Mesendoderm (in vitro differentiated cells): Measurements from ENCODE around the gene KIAA1191.

Source experiments
- DNase-seq: peaks from one replicate; pipeline ENCODE4 v3.0.0; 2013
- H2AK5ac ChIP-seq: 2 replicates; pipeline ENCODE4 v1.6.1; 2013; ENCODE audit warnings: low read length, inconsistent platforms
- H2BK120ac ChIP-seq: 2 replicates; pipeline ENCODE4 v1.6.1; 2013; ENCODE audit warnings: low read depth, mild to moderate bottlenecking, low read length, moderate library complexity, mixed read lengths
- H2BK15ac ChIP-seq: replicated peaks from 2 replicates; pipeline ENCODE4 v1.6.1; 2013; ENCODE audit warnings: low read depth, mild to moderate bottlenecking, moderate library complexity
- H2BK5ac ChIP-seq: 2 replicates; pipeline ENCODE4 v1.6.1; 2013; ENCODE audit warnings: low read length, inconsistent platforms
- H3K18ac ChIP-seq: 2 replicates; pipeline ENCODE4 v1.6.1; 2013; ENCODE audit warnings: mild to moderate bottlenecking, low read length, mixed read lengths
- H3K23ac ChIP-seq: one replicate; pipeline ENCODE4 v1.6.1; 2013; ENCODE audit warnings: low read length
- H3K27ac ChIP-seq: 2 replicates; pipeline ENCODE4 v1.5.1; 2013; ENCODE audit warnings: low read depth, mild to moderate bottlenecking, inconsistent platforms, low read length, moderate library complexity
- H3K27me3 ChIP-seq: 2 replicates; pipeline ENCODE4 v1.6.1; 2013; ENCODE audit warnings: low read length, control low read depth, mild to moderate bottlenecking, inconsistent platforms; ENCODE audit not compliant: insufficient read depth, poor library complexity
- H3K36me3 ChIP-seq: 2 replicates; pipeline ENCODE4 v1.6.1; 2013; ENCODE audit warnings: low read length, inconsistent platforms; ENCODE audit not compliant: control insufficient read depth, insufficient read depth
- H3K4ac ChIP-seq: one replicate; pipeline ENCODE4 v1.6.1; 2013; ENCODE audit warnings: low read depth, mild to moderate bottlenecking, low read length, moderate library complexity
- H3K4me1 ChIP-seq: 2 replicates; pipeline ENCODE4 v1.6.1; 2013; ENCODE audit warnings: low read depth, low read length, inconsistent platforms; ENCODE audit not compliant: control insufficient read depth
- H3K4me2 ChIP-seq: 2 replicates; pipeline ENCODE4 v1.6.1; 2013; ENCODE audit warnings: low read length
- H3K4me3 ChIP-seq: 2 replicates; pipeline ENCODE4 v1.5.1; 2013; ENCODE audit warnings: mild to moderate bottlenecking, low read length
- H3K56ac ChIP-seq: one replicate; pipeline ENCODE4 v1.6.1; 2013; ENCODE audit warnings: low read length
- H3K79me1 ChIP-seq: 2 replicates; pipeline ENCODE4 v1.6.1; 2013; ENCODE audit warnings: low read length, inconsistent platforms
- H3K79me2 ChIP-seq: 2 replicates; pipeline ENCODE4 v1.6.1; 2013; ENCODE audit warnings: mild to moderate bottlenecking, low read length; ENCODE audit not compliant: control insufficient read depth, insufficient read depth
- H3K9ac ChIP-seq: 2 replicates; pipeline ENCODE4 v1.6.1; 2013; ENCODE audit warnings: low read length, inconsistent platforms
- H4K5ac ChIP-seq: one replicate; pipeline ENCODE4 v1.6.1; 2013; ENCODE audit warnings: low read length
- H4K8ac ChIP-seq: one replicate; pipeline ENCODE4 v1.6.1; 2013; ENCODE audit warnings: low read depth, mild to moderate bottlenecking, control low read depth, low read length, moderate library complexity
- WGBS: extraction: QIAGEN DNeasy Blood & Tissue Kit; methylation state at CpG from one replicate; pipeline ENCODE4 v1.1.7; 2013; ENCODE audit warnings: low lambda C conversion rate, missing lambda C conversion rate; ENCODE audit not compliant: insufficient coverage; ENCODE audit errors: extremely low coverage; 5-methylcytosine and 5-hydroxymethylcytosine counted together

KIAA1191 gene

GRCh38 chr5:176373100-176373818 is 11.7 kb upstream of the KIAA1191 start:
- H3K18ac ChIP-seq: no peak overlapping the region
- no peak overlapping the region for H4K8ac ChIP-seq
- WGBS: no CpG with 5 or more reads among the region's 7 CpGs
- H3K4me3 ChIP-seq: no peak overlapping the region
- H2BK120ac ChIP-seq: no peak overlapping the region
- H3K79me2 ChIP-seq: no peaks in the 10 kb centered on the region
- no peak overlapping the region for H4K5ac ChIP-seq
- H3K36me3 ChIP-seq: peaks cover 1% of the 10 kb centered on the region
- no peaks in the 10 kb centered on the region for H3K79me1 ChIP-seq
- H3K4me2 ChIP-seq: no peak overlapping the region
- no peaks in the 10 kb centered on the region for H3K4me1 ChIP-seq
- no peaks in the 10 kb centered on the region for H3K27me3 ChIP-seq
- H3K56ac ChIP-seq: no peak overlapping the region
- no peak overlapping the region for H3K23ac ChIP-seq
- no peak for DNase-seq
- H3K4ac ChIP-seq: no peak overlapping the region
- H3K9ac ChIP-seq: no peak overlapping the region
- no peak overlapping the region for H2AK5ac ChIP-seq
- H2BK15ac ChIP-seq: no peak overlapping the region
- no peak overlapping the region for H3K27ac ChIP-seq
- H2BK5ac ChIP-seq: no peak overlapping the region

- no peak for DNase-seq
- no peak overlapping the region for H3K23ac ChIP-seq
- H3K56ac ChIP-seq: no peak overlapping the region
- no peak overlapping the region for H4K8ac ChIP-seq
- peaks cover 1% of the 10 kb centered on the region for H3K36me3 ChIP-seq
- H3K79me2 ChIP-seq: no peaks in the 10 kb centered on the region
- H2BK120ac ChIP-seq: no peak overlapping the region
- H2BK5ac ChIP-seq: no peak overlapping the region
- H3K4me3 ChIP-seq: no peak overlapping the region
- no peak overlapping the region for H2BK15ac ChIP-seq
- no peak overlapping the region for H4K5ac ChIP-seq
- H3K4ac ChIP-seq: no peak overlapping the region
- no CpG with 5 or more reads among the region's 13 CpGs for WGBS
- H3K4me1 ChIP-seq: no peaks in the 10 kb centered on the region
- H3K4me2 ChIP-seq: no peak overlapping the region
- no peaks in the 10 kb centered on the region for H3K79me1 ChIP-seq
- no peak overlapping the region for H3K9ac ChIP-seq
- H3K27me3 ChIP-seq: no peaks in the 10 kb centered on the region
- no peak overlapping the region for H3K27ac ChIP-seq
- no peak overlapping the region for H3K18ac ChIP-seq
- no peak overlapping the region for H2AK5ac ChIP-seq
These were observed 10.3 kb upstream of the KIAA1191 start for GRCh38 chr5:176371621-176372539.

DNA sequence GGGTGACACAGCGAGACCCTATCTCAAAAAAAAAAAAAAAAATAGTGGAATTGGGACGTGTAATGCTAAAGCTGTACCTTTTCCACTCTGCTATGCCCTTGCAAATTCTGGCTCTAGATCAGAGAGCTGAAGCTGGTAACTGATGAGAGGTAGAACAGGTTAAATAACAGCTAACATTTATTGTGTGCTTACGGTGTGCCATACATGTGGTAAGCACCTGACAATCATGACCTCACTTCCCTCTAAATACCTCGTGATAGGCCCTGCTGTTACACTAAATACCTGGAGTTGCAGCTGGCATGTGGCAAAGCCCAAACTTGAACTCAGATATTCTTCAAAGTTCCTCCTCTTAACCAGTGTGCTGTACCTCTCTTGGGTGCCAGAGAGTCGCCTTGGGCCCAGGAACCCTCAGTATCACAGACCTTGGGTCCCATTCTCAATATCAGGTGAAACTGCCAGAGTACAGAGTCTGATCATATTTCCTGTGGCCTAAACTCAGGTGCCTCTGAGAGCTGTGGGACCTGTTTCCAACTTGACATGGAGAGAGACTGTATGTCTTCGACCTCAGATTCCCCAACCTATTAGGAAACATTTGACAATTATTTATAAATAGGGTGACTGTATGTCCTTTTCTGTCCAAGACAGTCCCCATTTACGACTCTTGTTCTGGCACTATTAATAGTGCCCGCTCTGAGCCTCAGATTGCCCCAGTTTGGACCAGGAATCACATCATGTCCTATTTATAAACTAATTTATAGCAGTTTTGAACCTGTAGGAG is 8.6 kb upstream of the KIAA1191 start:
- Histone ChIP-seq H3K27ac (no peak overlapping the region), H3K36me3 (peaks cover 1% of the 10 kb centered on the region), H3K56ac (no peak overlapping the region), H3K79me2 (no peaks in the 10 kb centered on the region), H3K9ac (no peak overlapping the region), H3K23ac (no peak overlapping the region), H4K5ac (no peak overlapping the region), H3K4me1 (peaks cover 2% of the 10 kb centered on the region), H2AK5ac (no peak overlapping the region), H3K4ac (no peak overlapping the region), H2BK15ac (no peak overlapping the region), H4K8ac (no peak overlapping the region), H3K79me1 (no peaks in the 10 kb centered on the region), H2BK5ac (no peak overlapping the region), H3K4me3 (no peak overlapping the region), H3K18ac (no peak overlapping the region), H3K27me3 (no peaks in the 10 kb centered on the region), H2BK120ac (no peak overlapping the region), H3K4me2 (no peak overlapping the region)
- no peak for DNase-seq
- WGBS: no CpG with 5 or more reads among the region's 8 CpGs

DNA sequence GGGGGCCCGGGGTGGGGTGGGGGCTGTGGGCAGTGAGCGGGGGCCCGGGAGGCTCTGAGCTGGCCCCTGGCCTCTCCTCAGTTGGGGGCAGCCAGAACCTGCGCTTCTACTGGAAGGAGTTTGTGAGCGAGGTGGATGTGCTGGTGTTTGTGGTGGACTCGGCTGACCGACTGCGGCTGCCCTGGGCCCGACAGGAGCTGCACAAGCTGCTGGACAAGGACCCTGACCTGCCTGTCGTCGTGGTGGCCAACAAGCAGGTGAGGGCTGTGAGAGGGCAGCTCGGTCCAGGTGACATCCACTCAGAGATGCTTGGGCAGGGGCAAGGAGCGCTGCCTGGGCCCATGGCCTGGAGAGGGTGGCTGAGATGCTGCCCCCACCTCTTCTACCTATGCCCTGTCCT is 7.2 kb upstream of the KIAA1191 start:
- no peak overlapping the region for H3K4me3 ChIP-seq
- WGBS: no CpG with 5 or more reads among the region's 13 CpGs
- DNase-seq: no peak

GRCh38 chr5:176366232-176366894 is 4.8 kb upstream of the KIAA1191 start:
- peak overlapping the region; percentile 91 for H3K4me2 ChIP-seq
- no peak overlapping the region for H3K4ac ChIP-seq
- peaks cover 2% of the 10 kb centered on the region for H3K4me1 ChIP-seq
- H3K18ac ChIP-seq: no peak overlapping the region
- no peak overlapping the region for H2BK15ac ChIP-seq
- H3K36me3 ChIP-seq: no peaks in the 10 kb centered on the region
- peak overlapping the region; percentile 32 for H3K4me3 ChIP-seq
- H4K8ac ChIP-seq: no peak overlapping the region
- H3K56ac ChIP-seq: peak overlapping the region; percentile 89
- H3K9ac ChIP-seq: peak overlapping the region; percentile 78
- peak; percentile 50 for DNase-seq
- peak overlapping the region; percentile 76 for H3K23ac ChIP-seq
- no peak overlapping the region for H2BK120ac ChIP-seq
- H2BK5ac ChIP-seq: no peak overlapping the region
- H3K27ac ChIP-seq: no peak overlapping the region
- no peaks in the 10 kb centered on the region for H3K79me2 ChIP-seq
- no peak overlapping the region for H4K5ac ChIP-seq
- no peak overlapping the region for H2AK5ac ChIP-seq
- H3K79me1 ChIP-seq: no peaks in the 10 kb centered on the region
- WGBS: no CpG with 5 or more reads among the region's 38 CpGs
- no peaks in the 10 kb centered on the region for H3K27me3 ChIP-seq

More for the DNA sequence above, 7.2 kb upstream of the KIAA1191 start:
- no peak overlapping the region for H2BK5ac ChIP-seq
- H2AK5ac ChIP-seq: no peak overlapping the region
- no peak overlapping the region for H4K5ac ChIP-seq
- no peaks in the 10 kb centered on the region for H3K79me1 ChIP-seq
- peaks cover 2% of the 10 kb centered on the region for H3K4me1 ChIP-seq
- no peak overlapping the region for H2BK120ac ChIP-seq
- no peak overlapping the region for H4K8ac ChIP-seq
- no peak overlapping the region for H3K18ac ChIP-seq
- H3K4ac ChIP-seq: no peak overlapping the region
- H3K27ac ChIP-seq: no peak overlapping the region
- H3K56ac ChIP-seq: no peak overlapping the region
- H3K27me3 ChIP-seq: no peaks in the 10 kb centered on the region
- no peak overlapping the region for H2BK15ac ChIP-seq
- no peak overlapping the region for H3K23ac ChIP-seq
- H3K79me2 ChIP-seq: no peaks in the 10 kb centered on the region
- H3K4me2 ChIP-seq: no peak overlapping the region
- peaks cover 1% of the 10 kb centered on the region for H3K36me3 ChIP-seq
- H3K9ac ChIP-seq: no peak overlapping the region
